Natural killer cell (primary cell): ENCODE data around the gene CHCHD3. TPM values are rescaled to one million over a fixed set of nuclear protein-coding genes. Genes with fewer than 3 reads are reported as not detected.

Experiments used
- ATAC-seq, 3 donors: fragments of 150-1000 bp in 2 of 3; fragments of 200-7000 bp in 1 of 3; cut with Tn5 transposase; 1 replicate in 1 of 3; 2 replicates in 2 of 3; pipeline ENCODE4 v1.10.0; 2021; ENCODE audit warnings: mild to moderate bottlenecking in 2 of 3, moderate library complexity in 2 of 3
- DNase-seq, 2 donors: peaks; one replicate each; pipeline versions ENCODE4 v3.0.0 to v3.0.0-alpha.2; 2013 to 2021; ENCODE audit warnings: mixed read lengths in 1 of 2
- H3K27ac ChIP-seq: one replicate; pipeline ENCODE4 v1.5.1; 2013; ENCODE audit warnings: mild to moderate bottlenecking, low read length
- H3K27me3 ChIP-seq: one replicate; pipeline ENCODE4 v1.6.1; 2013; ENCODE audit warnings: low read length; ENCODE audit not compliant: control insufficient read depth, insufficient read depth
- H3K36me3 ChIP-seq: one replicate; pipeline ENCODE4 v1.6.1; 2013; ENCODE audit warnings: low read length; ENCODE audit not compliant: control insufficient read depth, insufficient read depth
- H3K4me1 ChIP-seq: one replicate; pipeline ENCODE4 v1.6.1; 2013; ENCODE audit warnings: low read length; ENCODE audit not compliant: control insufficient read depth, insufficient read depth
- H3K4me3 ChIP-seq: one replicate; pipeline ENCODE4 v1.5.1; 2013; ENCODE audit warnings: low read length
- H3K9me3 ChIP-seq: one replicate; pipeline ENCODE4 v1.6.1; 2013; ENCODE audit warnings: low read length; ENCODE audit not compliant: control insufficient read depth, insufficient read depth
- H3K27ac Mint-ChIP-seq, 2 donors: one replicate each; pipeline ENCODE4 v1.8.0; 2022; ENCODE audit warnings: mild to moderate bottlenecking in 2 of 2, mixed read lengths in 2 of 2, moderate library complexity in 1 of 2
- H3K27me3 Mint-ChIP-seq, 2 donors: one replicate each; pipeline ENCODE4 v1.8.0; 2022; ENCODE audit warnings: low read depth in 2 of 2, mixed read lengths in 2 of 2
- H3K36me3 Mint-ChIP-seq: one replicate; pipeline ENCODE4 v1.8.0; 2022; ENCODE audit warnings: mixed read lengths
- H3K4me1 Mint-ChIP-seq, 2 donors: one replicate each; pipeline ENCODE4 v1.8.0; 2022; ENCODE audit warnings: mixed read lengths in 2 of 2
- H3K4me3 Mint-ChIP-seq: one replicate; pipeline ENCODE4 v1.8.0; 2022; ENCODE audit warnings: mild to moderate bottlenecking, moderate library complexity, mixed read lengths
- H3K9me3 Mint-ChIP-seq, 2 donors: one replicate each; pipeline ENCODE4 v1.8.0; 2022; ENCODE audit warnings: mixed read lengths in 2 of 2
- WGBS: methylation state at CpG from one replicate; pipeline ENCODE4 v1.1.7; 2013; ENCODE audit warnings: missing lambda C conversion rate; ENCODE audit not compliant: insufficient coverage; 5-methylcytosine and 5-hydroxymethylcytosine counted together
- intact Hi-C: fragments of 100-400 bp; cut with micrococcal nuclease; formaldehyde crosslinking; loops from one replicate; pipeline ENCODE4 v1.14.2; 2022
- total RNA-seq, 4 donors: library from RNA; stranded (reverse); fragments of 120-200 nt in 1 of 4; gene quantifications; one replicate each; pipeline versions ENCODE4 v1.2.3 to v1.2.4, GENCODE V29; 2013 to 2022
- TF ChIP-seq, protein P1 (sequence below): fragments of 200-600 bp; IDR thresholded peaks from one replicate; pipeline ENCODE4 v1.8.0; 2022; ENCODE audit warnings: antibody characterized with exemption

CHCHD3 gene
- total RNA-seq, 3 donors from 2014 or later (not counting 1 experiment from before 2014, with no cell fraction given): 35.2 to 41.0 (median 35.9) TPM

DNA sequence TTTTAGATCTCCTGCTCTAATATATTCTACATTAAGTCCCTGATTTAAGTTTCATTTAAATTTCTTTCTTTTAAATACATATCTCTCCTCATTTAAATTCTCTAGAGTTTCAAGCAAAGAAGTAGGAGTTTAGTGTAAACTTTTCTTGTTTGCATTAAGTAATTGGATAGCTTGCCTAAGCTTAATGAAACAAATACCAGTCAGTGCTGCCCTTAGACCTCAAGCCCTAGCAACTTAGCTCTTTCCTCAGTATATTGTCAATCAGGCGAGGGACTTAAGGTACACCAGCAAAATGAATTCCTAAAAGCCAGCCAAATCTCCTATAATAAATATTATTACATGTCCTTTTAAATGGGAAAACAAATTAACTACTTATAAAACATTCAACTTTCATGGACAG, 101.5 kb downstream of the CHCHD3 start:
- Mint-ChIP-seq H3K9me3 (no peaks in the 10 kb centered on the region), H3K27me3 (no peaks in the 10 kb centered on the region)

DNA sequence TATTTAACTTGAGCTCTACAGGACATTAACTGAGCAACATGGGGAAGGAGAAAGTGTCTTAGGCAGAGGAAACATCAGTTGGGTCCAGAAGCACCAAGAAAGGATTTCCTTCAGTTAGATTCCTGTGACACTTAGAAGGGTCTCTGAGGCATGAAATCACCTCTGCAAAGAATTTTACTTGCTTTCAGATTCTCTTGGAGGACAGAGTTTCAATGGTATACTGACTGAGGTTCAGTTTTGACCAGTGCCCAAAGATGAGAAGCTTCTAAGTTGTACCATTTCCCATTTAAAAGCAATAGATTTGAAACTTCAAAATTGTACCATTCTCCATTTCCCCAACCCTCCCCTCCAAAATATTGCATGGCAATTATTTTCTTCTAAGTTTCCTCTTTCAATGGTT, 102.4 kb downstream of the CHCHD3 start:
- Mint-ChIP-seq H3K27ac (no peak overlapping the region), H3K4me3 (no peak overlapping the region), H3K4me1 (peaks cover 29% of the 10 kb centered on the region in 2 donors), H3K27me3 (no peaks in the 10 kb centered on the region), H3K9me3 (no peaks in the 10 kb centered on the region), H3K36me3 (no peaks in the 10 kb centered on the region)
- no peak for ATAC-seq
- H3K4me1 ChIP-seq: no peaks in the 10 kb centered on the region
- intact Hi-C loops: no loop called here
- no peak for DNase-seq
- no peak overlapping the region for H3K27ac ChIP-seq
- H3K9me3 ChIP-seq: no peaks in the 10 kb centered on the region
- H3K36me3 ChIP-seq: peaks cover 2% of the 10 kb centered on the region
- H3K27me3 ChIP-seq: no peaks in the 10 kb centered on the region
- TF ChIP-seq, protein P1, sequence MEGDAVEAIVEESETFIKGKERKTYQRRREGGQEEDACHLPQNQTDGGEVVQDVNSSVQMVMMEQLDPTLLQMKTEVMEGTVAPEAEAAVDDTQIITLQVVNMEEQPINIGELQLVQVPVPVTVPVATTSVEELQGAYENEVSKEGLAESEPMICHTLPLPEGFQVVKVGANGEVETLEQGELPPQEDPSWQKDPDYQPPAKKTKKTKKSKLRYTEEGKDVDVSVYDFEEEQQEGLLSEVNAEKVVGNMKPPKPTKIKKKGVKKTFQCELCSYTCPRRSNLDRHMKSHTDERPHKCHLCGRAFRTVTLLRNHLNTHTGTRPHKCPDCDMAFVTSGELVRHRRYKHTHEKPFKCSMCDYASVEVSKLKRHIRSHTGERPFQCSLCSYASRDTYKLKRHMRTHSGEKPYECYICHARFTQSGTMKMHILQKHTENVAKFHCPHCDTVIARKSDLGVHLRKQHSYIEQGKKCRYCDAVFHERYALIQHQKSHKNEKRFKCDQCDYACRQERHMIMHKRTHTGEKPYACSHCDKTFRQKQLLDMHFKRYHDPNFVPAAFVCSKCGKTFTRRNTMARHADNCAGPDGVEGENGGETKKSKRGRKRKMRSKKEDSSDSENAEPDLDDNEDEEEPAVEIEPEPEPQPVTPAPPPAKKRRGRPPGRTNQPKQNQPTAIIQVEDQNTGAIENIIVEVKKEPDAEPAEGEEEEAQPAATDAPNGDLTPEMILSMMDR: no peak
- H3K4me3 ChIP-seq: no peak overlapping the region

More for the DNA sequence above, 101.5 kb downstream of the CHCHD3 start:
- DNase-seq (no peak), ATAC-seq (no peak)
- no peaks in the 10 kb centered on the region for H3K27me3 ChIP-seq
- Mint-ChIP-seq H3K27ac (no peak overlapping the region), H3K4me1 (peaks cover 29% of the 10 kb centered on the region in 2 donors), H3K4me3 (no peak overlapping the region), H3K36me3 (no peaks in the 10 kb centered on the region)
- no peaks in the 10 kb centered on the region for H3K4me1 ChIP-seq
- no peaks in the 10 kb centered on the region for H3K9me3 ChIP-seq
- no peak overlapping the region for H3K27ac ChIP-seq
- WGBS: 100% methylated on average over 1 of the region's 1 CpG
- intact Hi-C loops: no loop called here
- no peaks in the 10 kb centered on the region for H3K36me3 ChIP-seq
- TF ChIP-seq, protein P1: no peak
- no peak overlapping the region for H3K4me3 ChIP-seq

DNA sequence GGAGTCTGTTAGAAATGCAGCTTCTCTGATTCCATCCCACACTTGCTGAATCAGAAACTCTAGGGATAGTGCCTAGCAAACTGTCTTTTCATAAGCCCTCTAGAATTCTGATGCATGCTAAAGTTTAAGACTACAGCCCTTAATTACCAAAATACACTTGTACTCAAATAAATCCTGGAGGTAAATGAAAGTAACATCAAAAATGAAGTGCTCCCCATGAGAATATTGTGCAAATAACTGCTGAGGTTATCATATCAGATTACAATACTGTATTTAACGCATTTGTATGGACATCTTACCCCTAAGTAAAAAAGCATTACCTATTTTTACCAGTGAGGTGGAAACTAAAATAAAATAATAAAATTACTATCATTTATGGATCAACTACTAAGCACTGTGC, 104.7 kb downstream of the CHCHD3 start:
- Histone ChIP-seq H3K36me3 (peaks cover 8% of the 10 kb centered on the region), H3K4me3 (no peak overlapping the region), H3K27ac (no peak overlapping the region), H3K27me3 (no peaks in the 10 kb centered on the region), H3K9me3 (no peaks in the 10 kb centered on the region), H3K4me1 (no peaks in the 10 kb centered on the region)
- peaks cover 29% of the 10 kb centered on the region in 2 donors for H3K4me1 Mint-ChIP-seq
- no peaks in the 10 kb centered on the region for H3K9me3 Mint-ChIP-seq
- TF ChIP-seq, protein P1: no peak
- peak overlapping the region in 1 of 2 donors; percentile 42 for H3K27ac Mint-ChIP-seq
- H3K4me3 Mint-ChIP-seq: no peak overlapping the region
- DNase-seq: no peak
- H3K36me3 Mint-ChIP-seq: no peaks in the 10 kb centered on the region
- intact Hi-C loops: no loop called here
- ATAC-seq: no peak
- no CpG with 5 or more reads among the region's 1 CpG for whole genome bisulfite sequencing
- H3K27me3 Mint-ChIP-seq: no peaks in the 10 kb centered on the region

DNA sequence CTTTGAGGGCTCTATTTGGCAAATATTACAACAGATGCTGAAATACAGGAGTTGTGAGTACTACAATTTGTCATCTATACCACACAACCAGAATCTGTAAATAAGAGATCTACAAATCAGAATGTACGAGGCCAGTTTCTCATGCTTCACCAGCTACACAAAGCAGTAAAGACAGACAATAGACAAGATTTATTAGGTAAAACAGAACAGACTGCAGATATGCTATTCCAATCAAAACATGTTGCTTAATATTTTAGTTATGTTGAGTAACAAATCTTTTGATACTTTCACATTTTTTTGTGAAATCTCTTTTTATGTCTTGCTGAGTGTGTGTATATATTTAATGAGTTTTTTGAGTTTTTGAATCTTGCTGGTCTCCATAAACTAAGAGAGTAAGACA, 109.1 kb downstream of the CHCHD3 start:
- Mint-ChIP-seq H3K27ac (no peak overlapping the region), H3K27me3 (no peaks in the 10 kb centered on the region), H3K36me3 (no peaks in the 10 kb centered on the region), H3K4me3 (no peak overlapping the region), H3K4me1 (peaks cover 23 to 32% of the 10 kb centered on the region in 2 donors), H3K9me3 (no peaks in the 10 kb centered on the region)
- TF ChIP-seq, protein P1: no peak
- H3K27me3 ChIP-seq: no peaks in the 10 kb centered on the region
- H3K27ac ChIP-seq: no peak overlapping the region
- no peak for DNase-seq
- intact Hi-C loops: no loop called here
- WGBS: 67% methylated on average over 1 of the region's 1 CpG
- no peak overlapping the region for H3K4me3 ChIP-seq
- peaks cover 8% of the 10 kb centered on the region for H3K36me3 ChIP-seq
- no peaks in the 10 kb centered on the region for H3K4me1 ChIP-seq
- ATAC-seq: no peak
- H3K9me3 ChIP-seq: no peaks in the 10 kb centered on the region
